Measurements from ENCODE around the gene PLD4.
"Not testable (repeated sequence)": the region's sequence is repeated elsewhere in the genome, so short reads cannot be mapped to it uniquely, and the experiment has no call there.

Gene PLD4

DNA sequence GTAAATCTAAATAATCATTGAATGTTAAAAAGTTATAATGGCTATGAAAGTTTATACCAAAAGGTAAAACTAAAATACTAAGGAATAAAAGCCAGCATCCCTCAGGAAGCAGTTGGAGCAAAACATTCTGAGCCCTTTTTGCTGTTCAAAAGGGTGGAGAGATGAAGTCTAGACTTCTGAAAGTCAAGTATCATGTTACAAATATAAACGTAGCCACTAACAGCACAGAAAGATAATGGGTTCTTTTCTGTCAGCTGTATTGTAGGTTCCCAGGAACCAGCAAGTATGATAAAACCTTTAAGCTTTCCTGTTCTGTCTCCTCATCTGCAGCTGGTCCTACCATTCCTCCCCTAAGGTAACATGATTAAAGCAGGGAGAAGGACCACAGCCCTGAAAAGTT, 16.4 kb upstream of the PLD4 start:
- TF ChIP-seq, protein P1, sequence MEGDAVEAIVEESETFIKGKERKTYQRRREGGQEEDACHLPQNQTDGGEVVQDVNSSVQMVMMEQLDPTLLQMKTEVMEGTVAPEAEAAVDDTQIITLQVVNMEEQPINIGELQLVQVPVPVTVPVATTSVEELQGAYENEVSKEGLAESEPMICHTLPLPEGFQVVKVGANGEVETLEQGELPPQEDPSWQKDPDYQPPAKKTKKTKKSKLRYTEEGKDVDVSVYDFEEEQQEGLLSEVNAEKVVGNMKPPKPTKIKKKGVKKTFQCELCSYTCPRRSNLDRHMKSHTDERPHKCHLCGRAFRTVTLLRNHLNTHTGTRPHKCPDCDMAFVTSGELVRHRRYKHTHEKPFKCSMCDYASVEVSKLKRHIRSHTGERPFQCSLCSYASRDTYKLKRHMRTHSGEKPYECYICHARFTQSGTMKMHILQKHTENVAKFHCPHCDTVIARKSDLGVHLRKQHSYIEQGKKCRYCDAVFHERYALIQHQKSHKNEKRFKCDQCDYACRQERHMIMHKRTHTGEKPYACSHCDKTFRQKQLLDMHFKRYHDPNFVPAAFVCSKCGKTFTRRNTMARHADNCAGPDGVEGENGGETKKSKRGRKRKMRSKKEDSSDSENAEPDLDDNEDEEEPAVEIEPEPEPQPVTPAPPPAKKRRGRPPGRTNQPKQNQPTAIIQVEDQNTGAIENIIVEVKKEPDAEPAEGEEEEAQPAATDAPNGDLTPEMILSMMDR (IDR thresholded peaks at IDR 0.05; ENCODE audit: low read depth, low read length, missing control alignments), result no peak
- DNase-seq (ENCODE audit: low read depth), result no peak
- in situ Hi-C loops (cut with HindIII; ENCODE audit: low sequenced_read_pairs), result loop anchor here (5.0 kb wide), 1 partner anchor 49 kb away; no protein-coding TSS in a partner anchor

DNA sequence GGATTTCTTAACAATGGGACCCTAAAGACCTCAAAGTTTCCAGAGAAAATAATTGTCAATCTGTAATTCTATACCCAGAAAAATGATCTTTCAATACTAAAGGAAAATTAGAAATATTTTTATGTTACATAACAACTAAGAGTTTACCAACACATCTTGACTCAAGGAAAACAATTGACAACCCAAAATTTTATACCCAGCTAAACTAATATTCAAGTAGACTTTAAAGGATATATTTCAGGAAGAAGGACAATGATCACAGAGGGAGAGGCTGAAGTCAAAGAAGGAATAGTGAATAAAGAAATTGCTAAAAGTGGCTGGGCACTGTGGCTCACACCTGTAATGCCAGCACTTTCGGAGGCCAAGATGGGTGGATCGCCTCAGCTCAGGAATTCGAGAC, 12.6 kb upstream of the PLD4 start:
- in situ Hi-C loops (cut with HindIII; ENCODE audit: low sequenced_read_pairs), result no loop called here
- DNase-seq (ENCODE audit: low read depth), result no peak
- H3K4me3 ChIP-seq (ENCODE audit: low read depth, low read length), result no peak overlapping the region
- TF ChIP-seq, protein P1 (IDR thresholded peaks at IDR 0.05; ENCODE audit: low read depth, low read length, missing control alignments), result no peak

More for the DNA sequence above, 16.4 kb upstream of the PLD4 start:
- no peak overlapping the region for H3K4me3 ChIP-seq (ENCODE audit: low read depth, low read length)

- no peak overlapping the region for H3K4me3 ChIP-seq (ENCODE audit: low read depth, low read length)
- DNase-seq (ENCODE audit: low read depth), result no peak
- TF ChIP-seq, protein P1 (IDR thresholded peaks at IDR 0.05; ENCODE audit: low read depth, low read length, missing control alignments), result no peak
- in situ Hi-C loops (cut with HindIII; ENCODE audit: low sequenced_read_pairs), result no loop called here
Observed at GRCh38 chr14:104913435-104913834, 11.2 kb upstream of the PLD4 start.

DNA sequence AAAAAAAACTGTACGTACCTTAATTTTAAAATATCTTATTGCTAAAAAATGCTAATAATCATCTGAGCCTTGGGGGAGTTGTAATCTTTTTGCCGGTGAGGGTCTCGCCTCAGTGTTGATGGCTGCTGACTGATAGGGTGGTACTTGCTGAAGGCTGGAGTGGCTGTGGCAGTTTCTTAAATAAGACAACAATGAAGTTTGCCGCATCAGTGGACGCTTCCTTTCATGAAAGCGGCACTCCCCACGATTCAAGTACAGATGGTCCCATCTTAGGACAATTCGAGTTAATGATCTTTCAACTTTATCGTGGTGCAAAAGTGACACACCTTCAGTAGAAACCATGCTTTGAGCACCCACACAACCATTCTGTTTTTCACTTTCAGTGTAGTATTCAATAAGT, 7.6 kb upstream of the PLD4 start:
- TF ChIP-seq, protein P1 (IDR thresholded peaks at IDR 0.05; ENCODE audit: low read depth, low read length, missing control alignments), result no peak
- no peak for DNase-seq (ENCODE audit: low read depth)
- in situ Hi-C loops (cut with HindIII; ENCODE audit: low sequenced_read_pairs), result no loop called here
- H3K4me3 ChIP-seq (ENCODE audit: low read depth, low read length), result no peak overlapping the region

GRCh38 chr14:104917993-104918392, 6.7 kb upstream of the PLD4 start:
- TF ChIP-seq, protein P1 (IDR thresholded peaks at IDR 0.05; ENCODE audit: low read depth, low read length, missing control alignments), result no peak
- H3K4me3 ChIP-seq (ENCODE audit: low read depth, low read length), result no peak overlapping the region
- no peak for DNase-seq (ENCODE audit: low read depth)
- in situ Hi-C loops (cut with HindIII; ENCODE audit: low sequenced_read_pairs), result no loop called here

DNA sequence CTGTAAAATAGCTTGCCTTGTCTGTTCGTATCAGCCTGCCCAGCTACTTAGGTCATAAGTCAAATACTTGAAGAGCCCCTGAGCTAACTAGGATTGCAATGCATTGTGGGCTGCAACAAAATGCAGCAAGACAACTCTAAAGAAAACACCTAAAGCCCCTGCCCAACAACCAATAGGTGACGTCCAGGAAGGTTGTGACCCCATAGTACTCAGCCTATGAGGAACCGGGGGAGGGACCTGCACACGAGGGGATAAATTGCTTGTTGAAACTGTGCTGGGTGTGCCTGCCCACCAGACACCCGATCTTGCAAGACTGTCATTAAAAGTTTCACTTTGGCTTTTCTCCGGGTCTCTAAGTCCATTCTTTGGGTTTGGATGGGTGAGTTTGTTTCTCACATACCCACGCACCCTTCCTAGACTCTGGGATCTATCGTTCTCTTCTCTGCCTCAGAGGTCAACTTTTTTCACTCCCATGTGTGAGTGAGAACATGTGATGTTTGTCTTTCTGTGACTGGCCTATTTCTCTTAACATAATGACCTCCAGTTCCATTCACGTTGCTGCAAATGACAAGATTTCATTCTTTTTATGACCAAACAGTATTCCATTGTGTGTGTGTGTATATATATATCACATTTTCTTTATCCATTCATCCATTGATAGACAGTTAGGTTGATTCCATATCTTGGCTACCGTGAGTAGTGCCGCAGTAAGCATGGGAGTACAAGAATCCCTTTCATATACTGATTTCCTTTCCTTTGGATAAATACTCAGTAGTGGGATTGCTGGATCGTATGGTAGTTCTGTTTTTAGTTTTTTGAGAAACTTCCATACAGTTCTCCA, 5.3 kb upstream of the PLD4 start:
- in situ Hi-C loops (cut with HindIII; ENCODE audit: low sequenced_read_pairs); DNase-seq (ENCODE audit: low read depth); H3K4me3 ChIP-seq (ENCODE audit: low read depth, low read length): not testable (repeated sequence)

GRCh38 chr14:104919993-104920315, 4.7 kb upstream of the PLD4 start:
- no peak overlapping the region for H3K4me3 ChIP-seq (ENCODE audit: low read depth, low read length)
- in situ Hi-C loops (cut with HindIII; ENCODE audit: low sequenced_read_pairs), result no loop called here
- DNase-seq (ENCODE audit: low read depth), result no peak
- TF ChIP-seq, protein P1 (IDR thresholded peaks at IDR 0.05; ENCODE audit: low read depth, low read length, missing control alignments), result no peak

Measured in astrocyte of the cerebellum (primary cell).